ENCODE measurements around the gene FPR2. TPM values are rescaled to one million over a fixed set of nuclear protein-coding genes. Genes with fewer than 3 reads are reported as not detected.
A peak's percentile ranks its signal among the peaks of the same experiment; 100 is the strongest.

Gene FPR2
- polyA plus RNA-seq, 1 donor from 2014 or later = not detected

GRCh38 chr19:51784109-51784785 lies 23.3 kb downstream of the FPR2 start:
- H3K4me1 Mint-ChIP-seq = peaks cover 0 to 3% (median under 1%) of the 10 kb centered on the region in 3 donors
- H3K36me3 Mint-ChIP-seq = peaks cover 3% of the 10 kb centered on the region
- H3K9me3 Mint-ChIP-seq = peaks cover 3 to 6% (median 5%) of the 10 kb centered on the region in 3 donors
- peaks cover 10% of the 10 kb centered on the region for H3K27me3 Mint-ChIP-seq
- H3K4me3 Mint-ChIP-seq = no peak overlapping the region
- no peak overlapping the region for H3K27ac Mint-ChIP-seq

GRCh38 chr19:51784922-51785690 lies 24.1 kb downstream of the FPR2 start:
- Mint-ChIP-seq H3K9me3 (peaks cover 5 to 6% (median 5%) of the 10 kb centered on the region in 3 donors), H3K27me3 (peaks cover 3% of the 10 kb centered on the region), H3K27ac (no peak overlapping the region), H3K36me3 (peaks cover 3% of the 10 kb centered on the region), H3K4me1 (peaks cover 0 to 3% (median 0%) of the 10 kb centered on the region in 3 donors), H3K4me3 (no peak overlapping the region)

DNA sequence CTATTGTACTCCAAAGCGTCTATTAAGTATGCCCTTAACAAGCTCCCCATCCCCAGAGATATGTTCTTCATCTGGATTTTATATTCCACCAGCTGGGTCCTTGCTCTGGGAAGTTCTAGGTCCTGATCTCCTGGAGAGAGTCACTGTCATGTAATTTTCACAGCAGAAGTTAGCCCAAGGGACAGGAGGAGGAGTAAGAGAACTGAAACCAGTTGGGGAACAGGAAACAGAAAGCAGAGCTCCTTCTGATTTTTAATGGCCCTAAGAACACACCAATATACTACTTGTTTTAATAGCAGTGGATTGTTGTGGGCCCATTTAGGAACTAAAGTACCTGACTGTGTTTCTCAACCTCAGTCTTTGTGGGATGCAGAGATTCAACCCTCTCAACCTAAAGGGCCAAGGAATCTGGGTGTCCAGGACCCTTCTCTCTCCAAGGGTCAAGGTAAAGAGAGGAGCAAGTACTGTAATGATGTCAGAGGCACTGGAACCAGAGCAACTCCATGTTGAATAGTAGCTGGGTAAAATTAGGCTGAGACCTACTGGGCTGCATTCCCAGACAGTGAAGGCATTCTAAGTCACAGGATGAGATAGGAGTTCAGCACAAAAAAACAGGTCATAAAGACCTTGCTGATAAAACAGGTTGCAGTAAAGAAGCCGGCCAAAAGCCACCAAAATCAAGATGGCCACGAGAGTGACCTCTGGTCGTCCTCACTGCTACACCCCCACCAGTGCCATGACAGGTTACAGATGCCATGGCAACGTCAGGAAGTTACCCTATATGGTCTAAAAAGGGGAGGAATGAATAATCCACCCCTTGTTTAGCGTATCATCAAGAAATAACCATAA lies 25.9 kb downstream of the FPR2 start:
- Mint-ChIP-seq H3K4me3 (no peak overlapping the region), H3K27ac (peak overlapping the region in 1 of 3 donors; percentile 45), H3K4me1 (peaks cover 0 to 4% (median 3%) of the 10 kb centered on the region in 3 donors), H3K36me3 (peaks cover 3% of the 10 kb centered on the region), H3K9me3 (peaks cover 5 to 10% (median 5%) of the 10 kb centered on the region in 3 donors), H3K27me3 (peaks cover 5% of the 10 kb centered on the region)

- H3K4me3 Mint-ChIP-seq = no peak overlapping the region
- H3K27ac Mint-ChIP-seq = no peak overlapping the region
- H3K36me3 Mint-ChIP-seq = peaks cover 6% of the 10 kb centered on the region
- H3K27me3 Mint-ChIP-seq = peaks cover 3% of the 10 kb centered on the region
- H3K4me1 Mint-ChIP-seq = peaks cover 0 to 4% (median 3%) of the 10 kb centered on the region in 3 donors
- H3K9me3 Mint-ChIP-seq = peaks cover 5 to 15% (median 8%) of the 10 kb centered on the region in 3 donors
Observed at GRCh38 chr19:51788029-51788428, 27.0 kb downstream of the FPR2 start.

- Mint-ChIP-seq H3K36me3 (peaks cover 6% of the 10 kb centered on the region), H3K9me3 (peaks cover 5 to 20% (median 8%) of the 10 kb centered on the region in 3 donors), H3K4me1 (peaks cover 0 to 4% (median 3%) of the 10 kb centered on the region in 3 donors), H3K4me3 (no peak overlapping the region), H3K27ac (no peak overlapping the region), H3K27me3 (peaks cover 3% of the 10 kb centered on the region)
Observed at GRCh38 chr19:51789061-51789795, 28.2 kb downstream of the FPR2 start.

- Mint-ChIP-seq H3K27me3 (peaks cover 3% of the 10 kb centered on the region), H3K27ac (no peak overlapping the region), H3K36me3 (peaks cover 3% of the 10 kb centered on the region), H3K9me3 (peaks cover 8 to 22% (median 9%) of the 10 kb centered on the region in 3 donors), H3K4me1 (peaks cover 0 to 4% (median 0%) of the 10 kb centered on the region in 3 donors), H3K4me3 (no peak overlapping the region)
Observed at GRCh38 chr19:51792932-51793331, 32.0 kb downstream of the FPR2 start.

DNA sequence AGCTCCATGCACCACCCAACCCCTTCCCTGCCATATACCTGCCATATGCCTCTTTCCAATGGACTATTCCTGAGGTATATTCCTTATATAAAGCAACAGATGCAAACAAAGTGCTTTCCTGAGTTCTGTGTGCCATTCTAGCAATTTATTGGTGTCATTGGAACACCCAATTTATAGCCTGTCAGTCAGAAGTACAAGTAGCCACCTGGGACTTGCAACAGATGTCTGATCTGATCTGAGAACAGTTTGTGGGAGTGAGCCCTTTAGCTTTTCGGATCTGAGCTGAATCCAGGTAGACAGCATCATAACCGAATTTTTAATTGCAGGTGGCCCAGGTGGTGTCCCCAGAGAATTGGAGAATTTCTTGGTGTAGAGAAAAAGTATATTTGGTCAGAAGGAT lies 33.0 kb downstream of the FPR2 start:
- Mint-ChIP-seq H3K4me3 (no peak overlapping the region), H3K9me3 (peaks cover 8 to 21% (median 9%) of the 10 kb centered on the region in 3 donors)

DNA sequence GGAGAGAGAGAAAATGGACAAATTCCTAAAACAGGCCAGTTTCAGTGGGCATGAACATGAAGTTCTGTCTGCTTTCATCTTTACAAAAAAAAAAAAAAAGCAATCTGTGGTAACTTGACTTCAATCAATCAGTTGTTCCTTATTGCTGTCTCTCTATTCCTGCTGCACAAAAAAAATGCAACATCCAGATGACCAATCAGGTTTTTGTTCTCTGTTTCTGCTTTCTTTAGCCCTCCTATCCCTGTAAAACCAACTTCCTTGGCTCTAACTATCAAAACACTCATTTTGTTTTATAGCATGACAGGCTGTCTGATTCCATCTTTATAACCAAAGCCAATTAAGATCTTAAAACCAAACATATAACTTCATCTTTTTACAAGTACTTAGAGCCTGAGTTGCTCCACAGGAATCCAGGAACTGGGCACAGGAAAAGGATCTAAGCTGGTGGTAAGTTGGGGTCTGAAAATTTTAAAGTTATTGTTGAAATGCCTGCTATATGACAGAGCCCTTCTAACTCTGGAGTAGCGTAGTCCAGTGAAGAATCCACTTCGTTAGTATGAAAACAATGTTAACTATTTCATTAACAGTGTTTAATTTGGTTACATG lies 34.0 kb downstream of the FPR2 start, which contains the start of gene FPR3:
Gene FPR3 (plus strand): TSS at position 273 of the 606 bp plus-strand sequence. CDS start 28,592 bp downstream, outside the sequence.
- Mint-ChIP-seq H3K4me3 (no peak within 1 kb of the TSS), H3K4me1 (peaks cover 0 to 4% (median 0%) of the 10 kb centered on the region in 3 donors), H3K36me3 (peaks cover 3% of the 10 kb centered on the region), H3K27me3 (peaks cover 3% of the 10 kb centered on the region), H3K27ac (no peak within 1 kb of the TSS), H3K9me3 (peaks cover 6 to 21% (median 12%) of the 10 kb centered on the region in 3 donors)

More for the DNA sequence above, 33.0 kb downstream of the FPR2 start:
- peaks cover 3% of the 10 kb centered on the region for H3K27me3 Mint-ChIP-seq
- H3K27ac Mint-ChIP-seq = no peak overlapping the region
- H3K36me3 Mint-ChIP-seq = peaks cover 3% of the 10 kb centered on the region
- peaks cover 0 to 4% (median 0%) of the 10 kb centered on the region in 3 donors for H3K4me1 Mint-ChIP-seq

DNA sequence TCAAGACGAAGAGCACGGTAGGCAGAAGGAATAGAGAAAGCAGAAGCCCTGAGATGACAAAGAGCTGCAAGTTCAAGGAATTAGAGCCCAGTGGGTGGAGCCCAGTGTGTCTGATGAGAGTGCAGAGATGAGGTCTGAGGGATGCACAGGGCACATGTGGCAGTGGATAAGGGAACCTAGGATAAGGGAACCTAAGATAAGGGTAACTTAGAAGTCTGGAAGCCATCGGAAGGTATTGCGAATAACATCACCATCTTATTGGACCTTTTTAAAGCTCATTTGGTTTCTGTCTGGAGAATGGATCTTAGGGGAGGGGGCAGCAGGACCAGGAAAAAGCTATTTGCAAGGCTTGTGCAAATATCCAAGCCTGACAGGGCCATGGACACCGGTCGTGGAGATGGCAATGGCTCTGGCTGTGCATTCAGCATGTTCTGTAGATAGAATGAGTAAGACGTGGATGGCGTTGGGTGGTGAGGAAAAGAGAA lies 35.3 kb downstream of the FPR2 start:
- H3K9me3 Mint-ChIP-seq = peaks cover 6 to 21% (median 14%) of the 10 kb centered on the region in 3 donors
- H3K36me3 Mint-ChIP-seq = peaks cover 3% of the 10 kb centered on the region
- no peak overlapping the region for H3K4me3 Mint-ChIP-seq
- peaks cover 2% of the 10 kb centered on the region for H3K27me3 Mint-ChIP-seq
- no peaks in the 10 kb centered on the region for H3K4me1 Mint-ChIP-seq
- no peak overlapping the region for H3K27ac Mint-ChIP-seq

DNA sequence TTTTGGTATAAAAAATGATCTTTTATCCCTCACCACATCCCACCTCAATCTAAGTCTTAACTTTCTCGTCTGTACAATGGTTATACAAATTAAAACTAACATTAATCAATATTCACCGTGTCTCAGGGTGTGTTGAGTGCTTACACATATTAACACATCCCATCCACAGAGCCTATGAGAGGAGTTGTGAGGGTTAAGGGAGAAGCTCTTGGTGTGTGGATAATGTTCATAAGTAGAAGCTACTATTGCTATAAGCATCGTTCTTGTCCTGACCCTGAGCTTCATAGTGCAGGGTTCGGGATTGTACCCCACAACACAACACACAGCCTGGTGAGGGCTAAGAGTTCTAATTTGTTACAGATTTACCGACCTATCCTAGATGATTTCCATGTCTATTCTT lies 36.5 kb downstream of the FPR2 start:
- no peak overlapping the region for H3K4me3 Mint-ChIP-seq
- H3K4me1 Mint-ChIP-seq = no peaks in the 10 kb centered on the region
- H3K36me3 Mint-ChIP-seq = no peaks in the 10 kb centered on the region
- H3K27me3 Mint-ChIP-seq = peaks cover 2% of the 10 kb centered on the region
- H3K27ac Mint-ChIP-seq = no peak overlapping the region
- H3K9me3 Mint-ChIP-seq = peaks cover 6 to 17% (median 14%) of the 10 kb centered on the region in 3 donors

- Mint-ChIP-seq H3K36me3 (no peaks in the 10 kb centered on the region), H3K4me1 (no peaks in the 10 kb centered on the region), H3K27ac (no peak overlapping the region), H3K27me3 (peaks cover 2% of the 10 kb centered on the region), H3K9me3 (peaks cover 4 to 14% (median 12%) of the 10 kb centered on the region in 3 donors), H3K4me3 (no peak overlapping the region)
Observed at GRCh38 chr19:51798062-51798461, 37.1 kb downstream of the FPR2 start.

DNA sequence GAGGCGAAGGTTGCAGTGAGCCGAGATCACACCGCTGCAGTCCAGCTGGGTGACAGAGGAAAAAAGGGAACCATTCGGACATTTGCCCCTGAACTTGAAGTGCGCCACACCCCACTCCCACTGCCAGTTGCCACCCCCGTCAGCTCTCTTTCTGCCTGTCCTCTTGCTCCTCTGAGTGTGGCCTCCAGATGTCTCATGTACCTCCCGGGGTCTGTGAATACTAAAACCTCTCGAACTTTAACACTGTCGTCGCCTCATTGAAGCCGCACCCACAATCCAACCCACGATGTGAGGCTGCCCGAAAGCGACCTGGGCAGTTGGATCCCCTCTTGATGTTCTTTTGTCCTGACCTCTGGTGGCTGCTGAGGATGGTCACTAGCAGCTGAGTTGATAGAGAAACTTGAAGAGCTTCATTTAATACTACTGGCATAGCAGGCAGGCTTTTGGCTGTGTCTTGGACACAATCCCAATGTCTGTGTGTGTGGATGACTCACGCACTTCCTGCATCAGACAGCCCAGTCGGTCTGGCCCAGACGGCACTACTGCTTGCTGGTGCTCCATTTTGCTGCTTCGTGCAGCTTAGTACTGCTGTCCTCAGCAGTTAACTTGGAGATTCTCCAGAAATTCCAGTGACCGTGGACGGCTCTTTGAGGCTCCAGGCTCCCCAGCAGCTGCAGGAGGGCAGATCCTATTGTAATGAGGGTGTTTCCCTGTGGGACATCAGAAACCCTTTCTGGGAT lies 38.2 kb downstream of the FPR2 start:
- Mint-ChIP-seq H3K4me3 (no peak overlapping the region), H3K27ac (peak overlapping the region in 1 of 3 donors; percentile 86), H3K4me1 (peaks cover 0 to 2% (median 0%) of the 10 kb centered on the region in 3 donors), H3K27me3 (peaks cover 2% of the 10 kb centered on the region), H3K9me3 (peaks cover 4 to 20% (median 7%) of the 10 kb centered on the region in 3 donors), H3K36me3 (peaks cover 2% of the 10 kb centered on the region)

All from IgD-negative memory B cell (primary cell).